K562 (cell line): ENCODE measurements around the gene GALNT16. TPM values are rescaled to one million over a fixed set of nuclear protein-coding genes. Genes with fewer than 3 reads are reported as not detected.

Experiments used
- ATAC-seq: fragments of 200-7000 bp; cut with Tn5 transposase; 3 replicates; pipeline ENCODE4 v1.9.1; 2020; ENCODE audit warnings: moderate library complexity
- BruUV-seq: library from RNA; stranded (reverse); fragments of 400-500 nt; replicated peaks from 2 replicates; lab custom pipeline; 2021; lab: Mats Ljungman, UMichigan
- CTCF ChIA-PET: fragments of 300-600 bp; formaldehyde crosslinking; extraction: SDS; loops from one replicate; lab custom pipeline; 2021; ENCODE audit warnings: low intra/inter-chr PET ratio; lab: Yijun Ruan, JAX
- POLR2A ChIA-PET: fragments of 300-600, 350-650 bp; sonication (Branson Sonifier 250); formaldehyde crosslinking; extraction: SDS; loops from one replicate; lab custom pipeline; 2021; ENCODE audit warnings: antibody characterized with exemption, inconsistent platforms; lab: Yijun Ruan, JAX
- DNase-seq, 4 experiments: peaks; one replicate each; pipeline versions ENCODE4 v3.0.0 to v3.0.0-alpha.2; 2011 to 2018; ENCODE audit warnings: low spot score in 3 of 4, mixed read lengths in 3 of 4; ENCODE audit errors: extremely low read depth in 1 of 4
- FAIRE-seq: peaks from 2 replicates; lab custom pipeline; 2011; peaks lifted over from hg19 to GRCh38; lab: Jason Lieb, UNC
- H2AFZ ChIP-seq: 2 replicates; pipeline ENCODE4 v1.6.0; 2011; ENCODE audit warnings: low read depth, low read length, control low read depth, inconsistent platforms
- H3K27ac ChIP-seq: fragments of 200-600 bp; 3 replicates; pipeline ENCODE4 v1.8.0; 2011; ENCODE audit warnings: low read depth, mild to moderate bottlenecking, control low read depth, inconsistent platforms, low read length, moderate library complexity, mixed read lengths; ENCODE audit errors: extremely low read depth
- H3K27me3 ChIP-seq, 2 experiments: fragments of 300-600 bp in 1 of 2; 2 replicates in 1 of 2; 3 replicates in 1 of 2; pipeline versions ENCODE4 v1.6.0 to v1.8.0; 2011; ENCODE audit warnings: inconsistent platforms in 2 of 2, low read length in 2 of 2, mild to moderate bottlenecking in 1 of 2, mixed read lengths in 1 of 2, moderate library complexity in 1 of 2; ENCODE audit not compliant: control insufficient read depth in 2 of 2, insufficient read depth in 2 of 2
- H3K36me3 ChIP-seq: fragments of 300-600 bp; 3 replicates; pipeline ENCODE4 v1.8.0; 2011; ENCODE audit warnings: mild to moderate bottlenecking, low read length, inconsistent platforms; ENCODE audit not compliant: control insufficient read depth, insufficient read depth
- H3K4me1 ChIP-seq, 2 experiments: fragments of 200-600 bp in 1 of 2; replicated peaks in 1 of 2; 2 replicates in 1 of 2; 3 replicates in 1 of 2; pipeline versions ENCODE4 v1.5.1 to v1.8.0; 2011; ENCODE audit warnings: inconsistent platforms in 2 of 2, low read length in 2 of 2, mild to moderate bottlenecking in 1 of 2, mixed read lengths in 1 of 2, moderate library complexity in 1 of 2; ENCODE audit not compliant: control insufficient read depth in 2 of 2, insufficient read depth in 2 of 2
- H3K4me2 ChIP-seq: 2 replicates; pipeline ENCODE4 v1.6.1; 2011; ENCODE audit warnings: low read length, control low read depth, inconsistent platforms, mixed read lengths; ENCODE audit not compliant: insufficient read depth
- H3K4me3 ChIP-seq: fragments of 200-600 bp; sonication (generic), shearing (Covaris generic); 2 replicates; pipeline ENCODE4 v1.5.1; 2016; ENCODE audit warnings: control low read depth, inconsistent platforms
- H3K79me2 ChIP-seq: fragments of 200-600 bp; 3 replicates; pipeline ENCODE4 v1.8.0; 2011; ENCODE audit warnings: low read length, inconsistent platforms; ENCODE audit not compliant: control insufficient read depth, insufficient read depth
- H3K9ac ChIP-seq, 2 experiments: 2 replicates each; pipeline versions ENCODE4 v1.6.0 to v1.6.1; 2011; ENCODE audit warnings: low read depth in 2 of 2, low read length in 2 of 2, control low read depth in 1 of 2, inconsistent platforms in 1 of 2, mild to moderate bottlenecking in 1 of 2, mixed read lengths in 1 of 2; ENCODE audit not compliant: insufficient read depth in 1 of 2
- H3K9me1 ChIP-seq: one replicate; pipeline ENCODE4 v1.6.0; 2011; ENCODE audit warnings: inconsistent platforms, mild to moderate bottlenecking, low read length, moderate library complexity; ENCODE audit not compliant: control insufficient read depth, insufficient read depth
- H3K9me3 ChIP-seq: replicated peaks from 2 replicates; pipeline ENCODE4 v1.5.1; 2011; ENCODE audit warnings: low read depth, low read length, inconsistent platforms; ENCODE audit not compliant: control insufficient read depth, insufficient read depth
- H4K20me1 ChIP-seq: replicated peaks from 2 replicates; pipeline ENCODE4 v1.6.1; 2011; ENCODE audit warnings: low read length, inconsistent platforms, mixed read lengths; ENCODE audit not compliant: control insufficient read depth, insufficient read depth
- CEBPG ChIP-seq, 3 experiments: fragments of 200-800 bp in 1 of 3; sonication (Bioruptor generic) in 1 of 3; sonication (generic) in 1 of 3; formaldehyde crosslinking in 1 of 3; IDR thresholded peaks in 2 of 3; conservative IDR thresholded peaks in 1 of 3; 2 replicates each; pipeline versions ENCODE4 v1.6.1 to v1.8.0; 2016 to 2022; ENCODE audit warnings: missing compliant biosample characterization in 2 of 3, missing genetic modification characterization in 2 of 3, mild to moderate bottlenecking in 1 of 3, missing genetic modification reagents in 1 of 3
- HDAC8 ChIP-seq: fragments of 450-650 bp; IDR thresholded peaks from 2 replicates; pipeline ENCODE4 v1.6.1; 2016; ENCODE audit warnings: mild to moderate bottlenecking, missing genetic modification characterization, moderate library complexity, missing compliant biosample characterization
- SIX5 ChIP-seq, 2 experiments: IDR thresholded peaks; 2 replicates each; pipeline ENCODE4 v1.6.1; 2011; ENCODE audit warnings: low read length in 2 of 2, borderline replicate concordance in 1 of 2, low read depth in 1 of 2, mild to moderate bottlenecking in 1 of 2, moderate library complexity in 1 of 2; ENCODE audit not compliant: insufficient read depth in 1 of 2
- ZNF445 ChIP-seq: fragments of 250-450 bp; sonication (Bioruptor Pico); IDR thresholded peaks from 2 replicates; pipeline ENCODE4 v1.4.0; 2020; ENCODE audit warnings: low read depth, mild to moderate bottlenecking, moderate library complexity
- ZNF644 ChIP-seq: fragments of 200-800 bp; sonication (Bioruptor generic); IDR thresholded peaks from 2 replicates; pipeline ENCODE4 v1.6.1; 2016; ENCODE audit warnings: low read depth, missing genetic modification characterization, missing compliant biosample characterization
- ZSCAN32 ChIP-seq: fragments of 450-650 bp; formaldehyde crosslinking; IDR thresholded peaks from 2 replicates; pipeline ENCODE4 v1.4.0; 2020; ENCODE audit warnings: mild to moderate bottlenecking, moderate library complexity
- WGBS: fragments of 100-300 bp; shearing (Covaris generic); methylation state at CpG from one replicate; pipeline ENCODE4 v1.1.6; 2016; ENCODE audit warnings: low coverage, mixed read lengths; ENCODE audit not compliant: insufficient coverage; ENCODE audit errors: missing lambda C conversion rate; 5-methylcytosine and 5-hydroxymethylcytosine counted together
- in situ Hi-C: fragments of 300-500 bp; cut with MboI; formaldehyde crosslinking; loops from 4 replicates; pipeline ENCODE4 v1.15.0; 2018; ENCODE audit warnings: inconsistent platforms, mixed read lengths
- intact Hi-C: fragments of 100-400 bp; cut with micrococcal nuclease; formaldehyde crosslinking; loops from 2 replicates; pipeline ENCODE4 v1.14.2; 2022
- polyA plus RNA-seq, 8 experiments: library from polyadenylated mRNA; depleted of rRNA in 4 of 8; stranded (reverse) in 5 of 8; unstranded in 3 of 8; fragments of >200 nt; fragmentation: Nextera tagmentation in 2 of 8; fragmentation: Illumina TruSeq in 1 of 8; extraction: Ambion mirVana in 2 of 8; extraction: Trizol in 1 of 8; gene quantifications; 2 replicates each; pipeline versions ENCODE4 v1.2.1 to v1.2.3, GENCODE V29; 2011 to 2014; ENCODE audit warnings: inconsistent platforms in 1 of 8, missing spikeins in 1 of 8
- total RNA-seq, 7 experiments: library from RNA; depleted of rRNA in 6 of 7; stranded (reverse); fragments of >200 nt in 6 of 7; fragmentation: Illumina TruSeq in 2 of 7; extraction: Trizol in 2 of 7; gene quantifications; 2 replicates each; pipeline versions ENCODE4 v1.2.1 to v1.2.3, GENCODE V29; 2011 to 2021; ENCODE audit warnings: low replicate concordance in 1 of 7
- TF ChIP-seq, protein P1 (sequence below), 2 experiments: fragments of 450-650 bp in 1 of 2; sonication (generic) in 1 of 2; formaldehyde crosslinking; conservative IDR thresholded peaks; 2 replicates each; pipeline versions ENCODE4 v1.4.0 to v1.8.1; 2020 to 2022; ENCODE audit warnings: mild to moderate bottlenecking in 1 of 2, missing genetic modification reagents in 1 of 2
- TF ChIP-seq, protein P2 (sequence below): sonication (generic); IDR thresholded peaks from 2 replicates; pipeline ENCODE4 v1.6.1; 2016
- TF ChIP-seq, protein P3 (sequence below): fragments of 450-650 bp; formaldehyde crosslinking; IDR thresholded peaks from 2 replicates; pipeline ENCODE4 v1.4.0; 2020; ENCODE audit warnings: mild to moderate bottlenecking, moderate library complexity
- TF ChIP-seq, protein P4 (sequence below): sonication (generic); formaldehyde crosslinking; IDR thresholded peaks from 2 replicates; pipeline ENCODE4 v1.8.0; 2022; ENCODE audit warnings: missing genetic modification reagents, mild to moderate bottlenecking, borderline replicate concordance

GALNT16 gene
- total and polyA plus RNA-seq, 9 of the 15 experiments (the other 6 are each of a cell fraction or from before 2014, with no cell fraction given): not detected

DNA sequence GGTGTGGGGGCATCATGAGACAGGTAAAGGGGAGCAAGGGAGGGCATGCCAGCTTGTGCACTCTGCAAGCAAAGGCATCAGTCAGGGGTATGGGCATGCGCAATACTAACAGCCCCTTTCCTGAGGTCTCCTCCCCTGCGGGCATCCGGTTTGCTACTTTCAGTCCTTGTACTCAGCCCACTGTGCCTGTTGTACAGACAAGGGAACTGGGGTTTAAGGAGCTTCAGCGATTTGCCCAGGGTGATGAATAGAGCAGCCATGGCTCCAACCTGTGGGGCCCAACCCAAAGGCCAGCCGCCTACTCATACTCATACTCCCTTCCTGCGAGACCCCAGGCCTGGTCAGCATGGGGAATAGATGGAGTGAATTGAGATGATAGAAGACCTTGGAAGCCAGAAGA lies 66.7 kb downstream of the GALNT16 start:
- Histone ChIP-seq H2AFZ (no peak overlapping the region), H3K9me3 (no peaks in the 10 kb centered on the region), H3K27ac (no peak overlapping the region), H3K4me3 (no peak overlapping the region), H3K9ac (no peak overlapping the region), H3K4me1 (no peaks in the 10 kb centered on the region; a peak in 1 of 5 replicates), H3K36me3 (no peaks in the 10 kb centered on the region), H3K79me2 (no peaks in the 10 kb centered on the region), H3K9me1 (peaks cover 3% of the 10 kb centered on the region), H4K20me1 (0 out of 2 replicates have a peak, but pooled peaks cover 3% of the 10 kb centered on the region), H3K27me3 (peaks cover 8 to 64% of the 10 kb centered on the region in 2 experiments), H3K4me2 (no peak overlapping the region)
- no peak for TF ChIP-seq ZSCAN32 (CRISPR knock-in tag)
- TF ChIP-seq ZNF445 (CRISPR knock-in tag): no peak
- no peak for TF ChIP-seq HDAC8 (tag)
- TF ChIP-seq, protein P1, sequence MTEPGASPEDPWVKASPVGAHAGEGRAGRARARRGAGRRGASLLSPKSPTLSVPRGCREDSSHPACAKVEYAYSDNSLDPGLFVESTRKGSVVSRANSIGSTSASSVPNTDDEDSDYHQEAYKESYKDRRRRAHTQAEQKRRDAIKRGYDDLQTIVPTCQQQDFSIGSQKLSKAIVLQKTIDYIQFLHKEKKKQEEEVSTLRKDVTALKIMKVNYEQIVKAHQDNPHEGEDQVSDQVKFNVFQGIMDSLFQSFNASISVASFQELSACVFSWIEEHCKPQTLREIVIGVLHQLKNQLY (CRISPR knock-in tag; conservative IDR thresholded peaks at IDR 0.05): no peak
- DNase-seq: no peak
- 28% methylated on average over 3 of the region's 6 CpGs for WGBS
- intact Hi-C loops (no loop called here), in situ Hi-C loops (no loop called here)
- no peak for ATAC-seq
- POLR2A ChIA-PET: no interaction called here
- no peak for FAIRE-seq
- BruUV-seq: no TSS peak
- CTCF ChIA-PET: no interaction called here

DNA sequence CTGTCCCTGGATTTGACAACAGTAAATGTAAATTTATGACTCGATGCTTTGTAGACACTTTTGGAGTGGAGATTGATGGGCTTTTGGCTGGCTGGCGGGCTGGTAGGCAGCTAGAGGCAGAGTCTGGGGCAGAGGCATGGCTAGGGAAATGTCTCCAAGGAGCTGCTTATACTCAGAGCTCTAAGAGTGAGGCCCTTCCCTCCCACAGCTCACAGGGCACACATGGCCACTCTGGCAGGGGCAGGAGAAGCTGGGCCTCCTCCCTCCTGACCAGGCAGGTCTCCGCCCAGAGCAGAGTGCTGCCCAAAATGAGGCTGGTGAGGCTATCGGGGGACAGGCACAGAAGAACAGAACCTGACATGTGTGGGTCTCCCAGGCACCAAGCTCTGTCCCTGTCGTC lies 67.5 kb downstream of the GALNT16 start:
- intact Hi-C loops: no loop called here
- CTCF ChIA-PET: no interaction called here
- TF ChIP-seq, protein P2, sequence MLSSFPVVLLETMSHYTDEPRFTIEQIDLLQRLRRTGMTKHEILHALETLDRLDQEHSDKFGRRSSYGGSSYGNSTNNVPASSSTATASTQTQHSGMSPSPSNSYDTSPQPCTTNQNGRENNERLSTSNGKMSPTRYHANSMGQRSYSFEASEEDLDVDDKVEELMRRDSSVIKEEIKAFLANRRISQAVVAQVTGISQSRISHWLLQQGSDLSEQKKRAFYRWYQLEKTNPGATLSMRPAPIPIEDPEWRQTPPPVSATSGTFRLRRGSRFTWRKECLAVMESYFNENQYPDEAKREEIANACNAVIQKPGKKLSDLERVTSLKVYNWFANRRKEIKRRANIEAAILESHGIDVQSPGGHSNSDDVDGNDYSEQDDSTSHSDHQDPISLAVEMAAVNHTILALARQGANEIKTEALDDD: no peak
- TF ChIP-seq CEBPG (CRISPR knock-in tag; IDR thresholded peaks at IDR 0.05) (no peak), CEBPG (tag; conservative IDR thresholded peaks at IDR 0.05 in 1 of 2, IDR thresholded peaks at IDR 0.05 in 1 of 2) (no peak), SIX5 (IDR thresholded peaks at IDR 0.05; ENCODE audit: borderline replicate concordance in 1 of 2, insufficient read depth in 1 of 2, low read depth in 1 of 2, low read length in 2 of 2) (no peak), ZNF644 (tag) (no peak)
- TF ChIP-seq, protein P3, sequence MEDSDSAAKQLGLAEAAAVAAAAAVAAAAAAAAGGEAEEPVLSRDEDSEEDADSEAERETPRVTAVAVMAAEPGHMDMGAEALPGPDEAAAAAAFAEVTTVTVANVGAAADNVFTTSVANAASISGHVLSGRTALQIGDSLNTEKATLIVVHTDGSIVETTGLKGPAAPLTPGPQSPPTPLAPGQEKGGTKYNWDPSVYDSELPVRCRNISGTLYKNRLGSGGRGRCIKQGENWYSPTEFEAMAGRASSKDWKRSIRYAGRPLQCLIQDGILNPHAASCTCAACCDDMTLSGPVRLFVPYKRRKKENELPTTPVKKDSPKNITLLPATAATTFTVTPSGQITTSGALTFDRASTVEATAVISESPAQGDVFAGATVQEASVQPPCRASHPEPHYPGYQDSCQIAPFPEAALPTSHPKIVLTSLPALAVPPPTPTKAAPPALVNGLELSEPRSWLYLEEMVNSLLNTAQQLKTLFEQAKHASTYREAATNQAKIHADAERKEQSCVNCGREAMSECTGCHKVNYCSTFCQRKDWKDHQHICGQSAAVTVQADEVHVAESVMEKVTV (CRISPR knock-in tag): no peak
- TF ChIP-seq, protein P4, sequence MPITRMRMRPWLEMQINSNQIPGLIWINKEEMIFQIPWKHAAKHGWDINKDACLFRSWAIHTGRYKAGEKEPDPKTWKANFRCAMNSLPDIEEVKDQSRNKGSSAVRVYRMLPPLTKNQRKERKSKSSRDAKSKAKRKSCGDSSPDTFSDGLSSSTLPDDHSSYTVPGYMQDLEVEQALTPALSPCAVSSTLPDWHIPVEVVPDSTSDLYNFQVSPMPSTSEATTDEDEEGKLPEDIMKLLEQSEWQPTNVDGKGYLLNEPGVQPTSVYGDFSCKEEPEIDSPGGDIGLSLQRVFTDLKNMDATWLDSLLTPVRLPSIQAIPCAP: no peak

More for the DNA sequence above, 67.5 kb downstream of the GALNT16 start:
- Histone ChIP-seq H3K4me2 (no peak overlapping the region), H2AFZ (no peak overlapping the region), H4K20me1 (0 out of 2 replicates have a peak, but pooled peaks cover 3% of the 10 kb centered on the region), H3K27me3 (peaks cover 8 to 58% of the 10 kb centered on the region in 2 experiments), H3K9me1 (peaks cover 3% of the 10 kb centered on the region), H3K4me3 (no peak overlapping the region), H3K79me2 (no peaks in the 10 kb centered on the region), H3K36me3 (no peaks in the 10 kb centered on the region), H3K27ac (no peak overlapping the region), H3K4me1 (no peaks in the 10 kb centered on the region; a peak in 1 of 5 replicates), H3K9ac (no peak overlapping the region), H3K9me3 (no peaks in the 10 kb centered on the region)
- in situ Hi-C loops: no loop called here
- DNase-seq (no peak), FAIRE-seq (no peak), ATAC-seq (no peak)
- WGBS: 0% methylated on average over 2 of the region's 5 CpGs
- POLR2A ChIA-PET: no interaction called here
- BruUV-seq: no TSS peak
